OCI-LY3 (cell line): Measurements from ENCODE around the gene DRD3.

Experiments used
- EZH2phosphoT487 ChIP-seq: fragments of 200-600 bp; shearing (Covaris generic); IDR thresholded peaks from 2 replicates; pipeline ENCODE4 v1.6.1; 2018; ENCODE audit warnings: antibody characterized with exemption, mixed run types, low read depth
- TF ChIP-seq, protein P1 (sequence below): fragments of 200-600, 300-600 bp; sonication (generic); IDR thresholded peaks from 2 replicates; pipeline ENCODE4 v1.5.1; 2014; ENCODE audit warnings: antibody characterized with exemption, low read length, low read depth

DNA sequence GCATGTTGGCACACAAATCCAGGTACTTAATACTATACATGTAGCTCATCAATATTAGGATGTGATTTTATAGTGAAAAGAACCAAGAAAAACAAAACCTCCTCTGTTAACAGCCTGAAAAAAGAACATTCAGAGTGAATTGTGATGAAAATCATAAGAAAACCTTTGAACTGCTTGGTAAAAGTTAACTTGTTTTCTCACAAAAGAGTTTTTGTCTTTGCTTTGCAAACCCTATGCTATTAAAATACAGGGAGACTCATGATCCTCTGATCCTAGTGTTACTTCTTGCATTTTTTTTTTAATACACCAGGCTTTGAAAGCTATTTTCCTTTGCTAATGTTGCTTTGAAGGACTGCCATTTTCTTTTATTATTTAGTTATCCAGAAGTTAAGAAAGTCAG is 98.7 kb downstream of the DRD3 start:
- TF ChIP-seq, protein P1, sequence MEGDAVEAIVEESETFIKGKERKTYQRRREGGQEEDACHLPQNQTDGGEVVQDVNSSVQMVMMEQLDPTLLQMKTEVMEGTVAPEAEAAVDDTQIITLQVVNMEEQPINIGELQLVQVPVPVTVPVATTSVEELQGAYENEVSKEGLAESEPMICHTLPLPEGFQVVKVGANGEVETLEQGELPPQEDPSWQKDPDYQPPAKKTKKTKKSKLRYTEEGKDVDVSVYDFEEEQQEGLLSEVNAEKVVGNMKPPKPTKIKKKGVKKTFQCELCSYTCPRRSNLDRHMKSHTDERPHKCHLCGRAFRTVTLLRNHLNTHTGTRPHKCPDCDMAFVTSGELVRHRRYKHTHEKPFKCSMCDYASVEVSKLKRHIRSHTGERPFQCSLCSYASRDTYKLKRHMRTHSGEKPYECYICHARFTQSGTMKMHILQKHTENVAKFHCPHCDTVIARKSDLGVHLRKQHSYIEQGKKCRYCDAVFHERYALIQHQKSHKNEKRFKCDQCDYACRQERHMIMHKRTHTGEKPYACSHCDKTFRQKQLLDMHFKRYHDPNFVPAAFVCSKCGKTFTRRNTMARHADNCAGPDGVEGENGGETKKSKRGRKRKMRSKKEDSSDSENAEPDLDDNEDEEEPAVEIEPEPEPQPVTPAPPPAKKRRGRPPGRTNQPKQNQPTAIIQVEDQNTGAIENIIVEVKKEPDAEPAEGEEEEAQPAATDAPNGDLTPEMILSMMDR = no peak
- TF ChIP-seq EZH2phosphoT487 = no peak
